G401.6 (cell line): Measurements from ENCODE around the gene KCNA3.

Source experiments
- FAIRE-seq: peaks from 2 replicates; lab custom pipeline; 2012; peaks lifted over from hg19 to GRCh38; lab: Jason Lieb, UNC

The KCNA3 gene

DNA sequence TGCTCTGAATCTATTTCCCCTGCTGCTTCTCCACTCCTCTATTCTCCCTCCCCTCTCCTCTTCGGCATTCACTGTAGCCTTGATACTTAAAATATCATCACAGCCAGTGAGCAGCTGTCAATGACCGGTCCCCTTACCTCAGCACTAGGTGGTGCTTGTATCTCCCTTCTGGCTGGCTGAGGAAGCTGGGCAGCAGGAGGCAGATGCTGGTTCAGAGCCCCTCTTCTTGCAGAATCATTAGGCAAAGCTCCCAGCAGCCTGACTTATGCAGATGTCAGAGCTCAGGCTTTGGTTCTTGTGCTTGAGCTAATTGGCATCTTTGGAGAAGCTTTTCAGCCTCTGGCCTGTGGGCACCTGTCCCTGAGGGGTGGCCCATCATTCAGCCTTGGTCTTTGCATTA, 36.7 kb downstream of the KCNA3 start:
- FAIRE-seq, result no peak

- FAIRE-seq, result no peak
These were observed 37.3 kb downstream of the KCNA3 start for GRCh38 chr1:110637475-110637874.

DNA sequence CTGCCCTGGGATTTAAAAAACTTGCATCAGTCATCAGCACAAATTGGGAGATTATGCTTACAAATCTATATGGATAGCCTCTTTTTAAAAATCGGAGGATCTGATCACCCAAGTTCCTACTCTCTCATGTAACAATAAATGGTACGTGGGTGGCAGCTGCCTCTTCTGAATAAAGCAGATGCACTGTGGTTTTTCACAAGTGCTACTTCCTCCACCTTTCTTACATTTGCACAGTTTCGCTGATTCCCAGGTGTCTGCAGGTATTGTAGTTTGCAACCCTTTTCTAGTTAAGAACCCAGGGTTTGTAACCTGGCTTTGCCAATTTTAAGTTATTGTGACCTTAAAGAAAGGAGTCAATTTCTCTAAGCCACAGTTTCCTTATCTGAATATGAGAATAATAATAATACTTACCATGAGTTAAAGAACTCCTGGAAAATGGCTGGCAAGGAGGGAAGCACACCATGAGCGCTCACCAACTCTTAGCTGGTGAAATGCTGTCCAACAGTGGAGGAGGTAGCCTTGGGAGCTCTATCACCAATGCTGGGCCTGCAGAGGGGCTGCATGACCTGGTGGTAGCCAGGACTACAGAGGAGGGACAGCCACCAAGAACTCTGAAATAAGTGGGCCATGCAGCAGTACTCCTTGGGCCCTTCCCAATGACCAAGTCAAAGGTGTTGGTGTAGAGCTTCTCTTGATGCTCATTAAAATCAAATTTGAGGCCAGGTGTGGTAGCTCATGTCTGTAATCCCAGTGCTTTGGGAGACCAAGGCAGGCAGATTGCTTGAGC, 38.4 kb downstream of the KCNA3 start:
- no peak for FAIRE-seq

- no peak for FAIRE-seq
These were observed 39.3 kb downstream of the KCNA3 start for GRCh38 chr1:110635434-110635833.

GRCh38 chr1:110634455-110635311, 40.1 kb downstream of the KCNA3 start:
- no peak for FAIRE-seq

DNA sequence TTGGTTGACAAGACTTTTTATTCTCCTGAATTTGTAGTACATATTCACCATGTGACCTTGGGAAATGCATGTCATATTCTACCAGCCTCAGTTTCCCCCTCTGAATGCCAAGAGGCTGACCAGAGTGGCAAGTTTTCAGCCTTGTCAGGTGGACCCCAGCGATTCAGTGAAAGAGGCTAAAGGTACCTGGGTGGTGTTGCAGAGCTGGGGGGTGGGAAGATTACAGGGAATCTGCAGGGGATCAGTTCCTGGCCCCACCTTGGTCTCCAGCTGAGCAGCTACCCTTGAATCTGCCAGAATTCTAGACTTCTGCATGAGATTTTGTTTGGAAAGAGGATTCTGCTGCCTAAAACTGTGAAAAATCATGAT, 40.7 kb downstream of the KCNA3 start:
- no peak for FAIRE-seq

DNA sequence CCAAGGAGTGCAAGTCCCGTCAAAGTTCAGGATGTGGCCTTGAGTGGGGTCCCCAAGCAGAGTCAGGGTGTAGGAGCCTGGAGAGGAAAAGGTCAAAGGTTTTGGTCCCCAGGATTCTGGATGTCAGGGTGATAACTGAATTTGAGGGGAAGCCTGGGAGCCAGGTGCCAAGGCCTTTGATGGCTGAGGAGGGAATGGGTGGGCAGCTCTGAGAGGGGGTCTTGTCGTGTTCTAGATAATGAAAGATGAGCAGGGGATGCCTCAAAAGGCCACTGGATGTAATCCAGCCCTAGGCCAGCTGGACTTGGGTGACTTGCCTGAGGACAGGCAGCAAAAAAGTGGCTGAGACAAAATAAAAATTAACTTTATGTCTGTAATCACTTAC, 41.1 kb downstream of the KCNA3 start:
- no peak for FAIRE-seq

DNA sequence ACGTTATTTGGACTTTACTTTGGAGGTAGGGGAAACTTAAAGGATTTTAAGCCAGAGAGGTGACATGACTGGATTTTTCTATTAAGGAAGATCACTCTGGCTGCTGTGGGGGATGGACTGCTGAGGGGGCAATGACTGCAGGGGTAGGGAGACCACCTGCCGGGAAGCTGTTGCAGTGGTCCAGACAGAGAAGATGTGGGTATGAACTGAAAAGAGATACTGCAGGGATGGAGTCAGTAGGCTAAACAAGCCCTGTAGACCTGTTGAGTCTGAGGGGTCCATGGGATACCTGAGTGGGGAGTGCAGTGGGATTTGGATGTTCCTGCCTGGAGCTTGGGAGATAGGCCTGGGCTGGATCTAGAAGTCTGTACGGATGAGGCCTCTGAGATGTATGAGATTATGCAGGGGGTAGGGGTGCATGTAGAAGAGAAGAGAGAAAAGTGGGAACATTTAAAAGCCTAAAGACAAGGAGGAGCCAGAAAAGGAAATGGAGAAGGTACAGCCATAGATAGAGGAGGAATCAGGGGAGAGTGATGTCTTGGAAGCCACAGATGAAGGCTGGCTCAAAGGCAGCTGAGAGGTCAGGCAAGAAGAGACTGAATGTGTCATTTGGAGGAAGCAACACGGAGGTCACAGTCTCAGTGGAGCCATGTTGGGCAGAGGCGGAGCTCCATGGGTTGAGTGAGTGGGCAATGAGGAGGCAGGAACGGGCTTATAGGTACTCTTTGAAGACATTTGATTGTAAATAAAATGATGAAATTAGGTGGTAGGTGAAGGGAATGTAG, 42.7 kb downstream of the KCNA3 start:
- no peak for FAIRE-seq

- no peak for FAIRE-seq
These were observed 43.7 kb downstream of the KCNA3 start for GRCh38 chr1:110630839-110631663.

DNA sequence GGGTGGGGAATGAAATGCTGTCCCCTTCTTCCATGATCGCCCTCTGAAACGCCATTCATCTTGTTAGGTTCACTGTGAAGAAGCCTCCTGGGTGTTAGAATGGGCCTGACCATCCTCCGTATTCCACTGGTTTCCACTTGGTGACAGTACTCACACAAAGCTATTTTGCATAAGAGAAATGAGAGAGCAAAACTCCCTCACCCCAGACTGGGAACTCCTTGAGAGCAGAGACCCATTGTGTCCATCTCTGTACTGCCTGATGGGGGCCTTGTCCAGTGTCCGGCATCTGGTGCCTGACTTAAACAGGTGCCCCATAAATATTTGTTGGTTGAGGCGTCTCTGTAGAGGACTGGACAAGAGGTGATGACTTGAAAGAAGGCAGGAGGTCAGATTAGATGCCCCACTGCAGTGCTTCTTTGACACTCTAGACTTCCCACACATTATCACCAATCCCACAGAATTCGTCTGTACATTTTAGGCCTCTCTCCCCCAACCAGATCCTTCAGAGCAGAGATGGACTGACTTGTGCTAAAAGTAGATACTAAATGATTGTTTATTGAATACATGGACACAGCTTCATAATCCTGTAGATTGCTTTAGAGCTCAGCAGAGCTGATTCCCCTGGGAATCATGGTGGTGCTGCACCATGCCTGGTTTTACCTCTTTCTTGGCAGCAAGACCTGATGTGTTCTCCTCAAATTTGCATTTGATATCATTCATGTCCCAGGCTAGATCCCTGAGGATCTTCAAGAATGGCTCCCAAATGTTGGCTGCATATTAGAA, 46.2 kb downstream of the KCNA3 start:
- no peak for FAIRE-seq

- FAIRE-seq, result no peak
These were observed 47.0 kb downstream of the KCNA3 start for GRCh38 chr1:110627764-110628163.

GRCh38 chr1:110626889-110627288, 47.9 kb downstream of the KCNA3 start:
- no peak for FAIRE-seq
